GM19035 (cell line): Measurements from ENCODE around the gene SLC12A2.
A peak's percentile ranks its signal among the peaks of the same experiment; 100 is the strongest.

ENCODE experiments used
- ATAC-seq: cut with Tn5 transposase; IDR thresholded peaks from one replicate; pipeline ENCODE4 v1.9.1; 2021; ENCODE audit not compliant: unreplicated experiment

The SLC12A2 gene

GRCh38 chr5:128158342-128158741 is 74.8 kb downstream of the SLC12A2 start:
- ATAC-seq = no peak

- no peak for ATAC-seq
These were observed 80.4 kb downstream of the SLC12A2 start for GRCh38 chr5:128163991-128164390.

- ATAC-seq = no peak
These were observed 85.9 kb downstream of the SLC12A2 start for GRCh38 chr5:128169401-128170017.

DNA sequence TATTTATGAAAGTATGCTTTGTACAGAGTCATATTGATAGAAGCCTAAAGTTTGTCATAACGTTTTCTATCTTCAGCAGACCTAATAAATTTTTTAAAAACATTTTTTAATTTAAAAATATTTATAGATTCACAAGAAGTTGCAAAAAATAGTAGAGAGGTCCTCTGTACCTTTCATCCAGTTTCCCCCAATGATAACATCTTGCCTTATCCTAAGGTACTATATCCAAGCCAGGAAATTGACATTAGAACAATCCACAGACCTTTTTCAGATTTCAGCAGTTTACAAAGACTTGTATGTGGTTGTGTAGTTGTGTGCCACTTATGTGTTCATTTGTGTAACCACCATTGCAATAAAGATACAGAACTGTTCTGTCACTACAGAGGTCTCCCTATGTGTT is 88.5 kb downstream of the SLC12A2 start:
- no peak for ATAC-seq

- no peak for ATAC-seq
These were observed 91.4 kb downstream of the SLC12A2 start for GRCh38 chr5:128174951-128175350.

DNA sequence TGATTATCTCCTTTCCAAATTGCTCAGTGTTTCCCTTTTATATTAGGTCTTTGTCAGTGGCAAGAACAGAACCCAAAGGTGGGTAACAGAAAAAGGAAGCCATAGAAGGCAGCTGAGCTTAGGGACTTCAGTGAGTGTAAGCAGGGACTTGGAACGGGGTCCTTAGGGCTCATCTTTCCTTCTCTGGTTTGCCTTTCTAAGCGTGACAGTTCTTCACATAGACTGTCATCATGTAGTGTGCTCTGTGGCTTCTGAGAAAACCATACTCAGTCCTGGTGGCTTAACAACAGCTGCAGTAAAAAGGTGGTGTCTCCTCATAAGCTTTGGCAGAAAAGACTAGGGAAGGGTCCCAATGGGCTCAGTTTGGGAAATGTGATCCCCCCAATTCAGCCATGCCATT is 108.8 kb downstream of the SLC12A2 start:
- ATAC-seq = no peak

- no peak for ATAC-seq
These were observed 110.3 kb downstream of the SLC12A2 start for GRCh38 chr5:128193665-128194390.

DNA sequence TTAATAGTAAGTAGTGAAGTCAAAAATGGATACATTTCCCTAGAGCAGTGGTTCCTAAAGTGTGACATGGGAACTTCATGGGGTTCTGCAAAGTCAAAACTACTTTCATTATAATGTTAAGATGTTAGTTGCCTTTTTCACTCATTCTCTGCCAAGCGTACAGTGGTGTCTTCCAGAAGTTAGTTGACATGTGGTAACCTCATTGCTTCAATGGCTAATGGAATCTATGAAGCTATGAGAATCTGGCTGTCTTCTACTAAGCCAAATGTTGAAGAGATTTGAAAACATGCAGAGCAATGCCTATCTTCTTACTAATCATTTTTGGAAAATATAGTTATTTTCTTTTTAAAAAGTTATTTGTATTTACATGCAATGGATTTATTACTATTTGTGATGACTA is 111.8 kb downstream of the SLC12A2 start:
- no peak for ATAC-seq

GRCh38 chr5:128196080-128196479 is 112.5 kb downstream of the SLC12A2 start:
- ATAC-seq = no peak

GRCh38 chr5:128196791-128197190 is 113.2 kb downstream of the SLC12A2 start:
- no peak for ATAC-seq

- ATAC-seq = no peak
These were observed 114.4 kb downstream of the SLC12A2 start for GRCh38 chr5:128197896-128198522.

GRCh38 chr5:128199104-128199503 is 115.5 kb downstream of the SLC12A2 start:
- ATAC-seq = no peak

DNA sequence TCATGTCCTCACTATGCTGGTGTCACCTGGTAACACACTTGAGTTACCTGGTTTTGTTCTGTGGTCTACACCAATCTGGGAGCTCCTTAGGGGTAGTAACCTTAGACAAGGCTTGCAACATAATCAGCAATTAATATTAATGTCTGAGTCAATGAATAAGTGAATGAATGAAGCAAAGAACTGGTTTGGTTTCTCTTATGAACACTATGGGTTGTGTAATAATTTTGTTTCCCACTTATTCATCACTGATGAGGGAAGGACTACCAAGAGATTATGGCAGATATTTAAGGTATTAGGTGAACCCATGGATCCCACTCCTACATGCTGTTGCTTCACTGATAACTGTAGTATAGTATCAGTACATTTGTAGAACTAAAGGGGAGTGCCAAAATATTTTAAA is 116.0 kb downstream of the SLC12A2 start:
- no peak for ATAC-seq

DNA sequence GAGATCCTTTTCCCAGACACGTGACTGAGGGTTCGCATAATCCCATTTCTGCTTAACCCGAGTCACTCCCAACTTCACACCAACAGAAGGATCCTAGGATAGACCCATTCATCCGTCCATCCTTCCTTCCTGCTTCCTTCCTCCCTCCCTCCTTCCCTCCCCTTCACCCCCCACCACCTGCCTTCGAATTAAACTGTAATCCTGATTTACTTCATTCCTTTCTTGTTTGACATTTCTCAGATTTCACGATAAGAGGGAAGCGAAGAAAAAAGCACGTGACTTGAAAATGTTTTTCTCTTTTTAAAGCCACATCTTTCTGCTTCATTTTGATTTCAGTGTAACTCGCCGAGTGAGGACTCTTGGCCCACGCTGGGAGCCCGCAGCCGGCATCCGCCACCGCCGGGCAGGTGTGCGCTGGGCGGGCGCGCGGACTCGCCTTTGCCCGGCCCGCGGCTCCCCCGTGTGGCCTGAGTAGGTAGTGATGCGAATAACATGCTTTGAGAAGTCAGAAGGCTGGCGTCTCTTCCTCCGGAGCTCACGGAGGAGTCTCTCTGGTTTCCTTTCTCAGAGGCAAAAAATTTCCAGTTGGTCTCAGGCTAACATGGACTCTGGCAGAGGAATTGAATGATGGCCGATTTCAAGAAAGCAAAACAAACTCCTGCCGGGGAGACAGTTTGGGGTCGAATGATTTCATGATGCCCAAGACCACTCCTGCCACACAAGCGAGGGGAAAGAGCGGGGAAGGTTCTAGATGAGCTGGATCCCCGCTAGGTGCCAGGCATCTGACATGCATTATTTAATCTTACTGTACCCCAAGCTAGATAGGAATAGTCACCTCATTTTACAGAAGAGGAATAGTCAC is 117.7 kb downstream of the SLC12A2 start:
- peak; percentile 96 for ATAC-seq

DNA sequence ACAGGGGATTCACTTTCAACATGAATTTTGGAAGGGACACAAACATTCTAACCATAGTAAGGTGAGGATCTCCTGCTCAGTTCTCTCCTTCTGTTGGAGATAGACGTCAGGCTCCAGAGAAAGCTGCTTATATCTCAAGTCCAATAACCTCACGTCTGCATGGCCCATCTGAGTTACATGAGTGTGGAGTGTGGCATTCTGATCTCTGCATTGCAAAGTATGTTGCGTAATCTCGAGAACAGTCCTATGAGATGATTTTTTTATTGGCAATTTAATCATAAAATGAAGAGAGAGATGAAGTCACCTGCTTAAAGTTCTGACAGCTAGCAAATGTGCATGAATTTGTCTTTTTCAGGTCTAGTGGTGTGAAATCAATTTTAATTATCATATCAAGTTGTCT is 118.8 kb downstream of the SLC12A2 start:
- ATAC-seq = no peak

- ATAC-seq = no peak
These were observed 124.9 kb downstream of the SLC12A2 start for GRCh38 chr5:128208436-128208835.

GRCh38 chr5:128212191-128212806 is 128.7 kb downstream of the SLC12A2 start:
- no peak for ATAC-seq

DNA sequence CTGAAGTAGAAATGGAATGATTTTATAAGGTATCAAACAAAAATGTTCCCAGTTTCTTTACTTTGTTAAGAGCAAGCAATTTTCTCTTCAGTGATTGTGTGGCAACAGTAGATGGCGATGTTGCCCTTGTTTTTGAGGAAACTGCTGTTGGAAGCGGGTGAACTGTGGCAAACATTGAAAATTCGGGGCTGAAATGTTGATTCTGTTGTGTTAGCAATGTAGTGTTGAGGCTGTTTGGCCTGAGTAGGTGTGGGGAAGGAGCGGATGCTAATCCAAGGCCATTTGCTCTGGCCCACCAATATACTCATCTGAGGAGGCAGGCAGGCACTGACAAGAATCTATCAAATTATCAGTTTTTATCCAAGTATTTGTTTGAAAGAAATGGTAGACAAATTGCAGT is 129.8 kb downstream of the SLC12A2 start:
- ATAC-seq = peak; percentile 64

DNA sequence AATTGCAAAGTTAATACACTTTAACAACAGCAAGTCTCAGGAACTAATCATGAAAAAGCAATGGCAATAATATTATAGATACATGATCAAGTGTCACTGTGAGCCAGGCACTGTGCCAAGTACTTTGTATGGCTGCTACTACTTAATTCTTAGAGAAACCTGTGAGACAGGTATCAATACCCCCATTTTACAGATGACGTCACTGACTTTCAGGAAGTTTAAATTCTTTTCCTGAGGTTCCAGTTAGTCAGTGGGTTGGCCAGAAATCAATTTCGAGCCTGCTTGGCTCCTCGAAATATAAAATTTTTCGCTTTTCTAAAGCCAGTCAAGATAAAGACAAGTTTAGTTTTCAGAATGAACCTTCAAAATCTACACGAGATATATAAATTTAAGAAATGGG is 130.3 kb downstream of the SLC12A2 start:
- no peak for ATAC-seq

- ATAC-seq = no peak
These were observed 132.7 kb downstream of the SLC12A2 start for GRCh38 chr5:128216285-128216684.
